T1000 (cell line): ENCODE data around the gene GPR63.

ENCODE experiments used
- DNase-seq: peaks from one replicate; lab custom pipeline; 2025; ENCODE audit warnings: mixed read lengths; lab: John Stamatoyannopoulos, UW

GPR63 gene

GRCh38 chr6:96760153-96760687 is 77.1 kb downstream of the GPR63 start:
- DNase-seq: no peak

GRCh38 chr6:96755096-96755495 is 82.2 kb downstream of the GPR63 start:
- DNase-seq: no peak

- no peak for DNase-seq
Observed at GRCh38 chr6:96749891-96750290, 87.4 kb downstream of the GPR63 start.
